HepG2 (cell line): ENCODE measurements around the gene EPB41L1. TPM values are rescaled to one million over a fixed set of nuclear protein-coding genes. Genes with fewer than 3 reads are reported as not detected.

ENCODE experiments used
- CBX2 ChIP-seq, 2 experiments: fragments of 200-600 bp in 1 of 2; sonication (generic); formaldehyde crosslinking in 1 of 2; IDR thresholded peaks; 2 replicates each; pipeline versions ENCODE4 v1.7.0 to v1.8.1; 2018 to 2022; ENCODE audit warnings: low read depth in 2 of 2, low read length in 1 of 2, mild to moderate bottlenecking in 1 of 2, missing genetic modification reagents in 1 of 2
- HDAC6 ChIP-seq: fragments of 200-600 bp; sonication (generic); IDR thresholded peaks from 2 replicates; pipeline ENCODE4 v1.7.0; 2017; ENCODE audit warnings: mild to moderate bottlenecking, antibody characterized with exemption, low read length, low read depth
- HINFP ChIP-seq: sonication (generic); formaldehyde crosslinking; IDR thresholded peaks from 2 replicates; pipeline ENCODE4 v1.4.0; 2020; ENCODE audit warnings: low read depth, mild to moderate bottlenecking, missing genetic modification reagents
- IRF9 ChIP-seq: sonication (generic); formaldehyde crosslinking; IDR thresholded peaks from 2 replicates; pipeline ENCODE4 v1.8.0; 2022; ENCODE audit warnings: missing genetic modification reagents, mild to moderate bottlenecking, borderline replicate concordance
- MLX ChIP-seq: IDR thresholded peaks from 2 replicates; pipeline ENCODE4 v1.6.1; 2016
- NFKBIZ ChIP-seq: IDR thresholded peaks from 2 replicates; pipeline ENCODE4 v1.6.1; 2018; ENCODE audit warnings: missing genetic modification reagents, missing compliant biosample characterization
- PAWR ChIP-seq: sonication (generic); formaldehyde crosslinking; IDR thresholded peaks from 2 replicates; pipeline ENCODE4 v1.4.0; 2020; ENCODE audit warnings: missing genetic modification reagents, mild to moderate bottlenecking, borderline replicate concordance
- PITX1 ChIP-seq: sonication (generic); formaldehyde crosslinking; IDR thresholded peaks from 2 replicates; pipeline ENCODE4 v1.5.1; 2020; ENCODE audit warnings: mild to moderate bottlenecking, missing genetic modification reagents
- SATB2 ChIP-seq: sonication (generic); formaldehyde crosslinking; IDR thresholded peaks from 2 replicates; pipeline ENCODE4 v1.5.0; 2020; ENCODE audit warnings: missing genetic modification reagents
- SIN3A ChIP-seq: IDR thresholded peaks from 2 replicates; pipeline ENCODE4 v1.6.1; 2011; ENCODE audit warnings: low read depth, mild to moderate bottlenecking, control low read depth, low read length, borderline replicate concordance
- SIN3B ChIP-seq: fragments of 150-350 bp; IDR thresholded peaks from 2 replicates; pipeline ENCODE4 v1.6.1; 2014; ENCODE audit warnings: low read length
- SIX1 ChIP-seq: sonication (generic); formaldehyde crosslinking; IDR thresholded peaks from 2 replicates; pipeline ENCODE4 v1.4.0; 2020; ENCODE audit warnings: missing genetic modification reagents, borderline replicate concordance
- SP5 ChIP-seq: IDR thresholded peaks from 2 replicates; pipeline ENCODE4 v1.6.1; 2016; ENCODE audit warnings: low read depth, borderline replicate concordance
- TEF ChIP-seq: sonication (generic); formaldehyde crosslinking; IDR thresholded peaks from 2 replicates; pipeline ENCODE4 v1.5.0; 2020; ENCODE audit warnings: missing genetic modification reagents
- ZBTB39 ChIP-seq: sonication (generic); formaldehyde crosslinking; IDR thresholded peaks from 2 replicates; pipeline ENCODE4 v1.5.0; 2020; ENCODE audit warnings: missing genetic modification reagents
- ZNF383 ChIP-seq: sonication (generic); formaldehyde crosslinking; IDR thresholded peaks from 2 replicates; pipeline ENCODE4 v1.4.0; 2020; ENCODE audit warnings: missing genetic modification reagents, mild to moderate bottlenecking, borderline replicate concordance
- ZNF510 ChIP-seq: sonication (generic); formaldehyde crosslinking; IDR thresholded peaks from 2 replicates; pipeline ENCODE4 v1.4.0; 2020; ENCODE audit warnings: low read depth, mild to moderate bottlenecking, missing genetic modification reagents
- ZNF576 ChIP-seq: sonication (generic); formaldehyde crosslinking; IDR thresholded peaks from 2 replicates; pipeline ENCODE4 v1.4.0; 2020; ENCODE audit warnings: mild to moderate bottlenecking, missing genetic modification reagents
- polyA plus RNA-seq, 8 experiments: library from polyadenylated mRNA; depleted of rRNA in 3 of 8; stranded (reverse) in 7 of 8; unstranded in 1 of 8; fragments of >200 nt; fragmentation: Illumina TruSeq in 4 of 8; extraction: Trizol in 4 of 8; gene quantifications; 2 replicates each; pipeline versions ENCODE4 v1.2.1 to v1.2.3, GENCODE V29; 2011 to 2016; ENCODE audit warnings: low read depth in 4 of 8, missing spikeins in 1 of 8, mixed read lengths in 1 of 8; ENCODE audit not compliant: insufficient read depth in 1 of 8
- total RNA-seq, 5 experiments: library from RNA; depleted of rRNA; stranded (reverse); fragments of >200 nt; fragmentation: Illumina TruSeq; extraction: Trizol; gene quantifications; 2 replicates each; pipeline ENCODE4 v1.2.3, GENCODE V29; 2016; ENCODE audit warnings: low read depth in 1 of 5

The EPB41L1 gene
- total and polyA plus RNA-seq, 2 of the 13 experiments (the other 11 are each of a cell fraction or from before 2014, with no cell fraction given): 16.7 to 39.0 TPM

GRCh38 chr20:36270744-36271638 is 116.5 kb downstream of the EPB41L1 start (continued):
- TF ChIP-seq IRF9 (no peak), TEF (CRISPR knock-in tag) (no peak), ZNF576 (no peak), ZNF510 (CRISPR knock-in tag) (no peak), ZNF383 (CRISPR knock-in tag) (no peak), SP5 (CRISPR knock-in tag) (no peak), PAWR (no peak), SIN3A (peak; percentile 86), ZBTB39 (CRISPR knock-in tag) (no peak), SIN3B (no peak), HDAC6 (no peak), MLX (CRISPR knock-in tag) (peak; percentile 62; the same call in 1 of the 2 replicates), CBX2 (IDR thresholded peaks at IDR 0.05; ENCODE audit: low read depth, low read length) (no peak), CBX2 (CRISPR knock-in tag; IDR thresholded peaks at IDR 0.05; ENCODE audit: low read depth) (no peak), SIX1 (no peak), NFKBIZ (CRISPR knock-in tag) (0 out of 2 replicates have a peak, but pooled peaks have one; percentile 20), HINFP (no peak; the same call in 1 of the 2 replicates), SATB2 (CRISPR knock-in tag) (no peak), PITX1 (CRISPR knock-in tag) (peak; percentile 86)
